SHP77 treated with DMSO at 0.1 percent for 48 hours (cell line): ENCODE data around the gene POPDC3.
"Not testable (repeated sequence)": the region's sequence is repeated elsewhere in the genome, so short reads cannot be mapped to it uniquely, and the experiment has no call there.

ENCODE experiments used
- DNase-seq: peaks from one replicate; lab custom pipeline; 2025; lab: John Stamatoyannopoulos, UW

POPDC3 gene

GRCh38 chr6:105194591-105194990, 14.8 kb upstream of the POPDC3 start:
- no peak for DNase-seq

DNA sequence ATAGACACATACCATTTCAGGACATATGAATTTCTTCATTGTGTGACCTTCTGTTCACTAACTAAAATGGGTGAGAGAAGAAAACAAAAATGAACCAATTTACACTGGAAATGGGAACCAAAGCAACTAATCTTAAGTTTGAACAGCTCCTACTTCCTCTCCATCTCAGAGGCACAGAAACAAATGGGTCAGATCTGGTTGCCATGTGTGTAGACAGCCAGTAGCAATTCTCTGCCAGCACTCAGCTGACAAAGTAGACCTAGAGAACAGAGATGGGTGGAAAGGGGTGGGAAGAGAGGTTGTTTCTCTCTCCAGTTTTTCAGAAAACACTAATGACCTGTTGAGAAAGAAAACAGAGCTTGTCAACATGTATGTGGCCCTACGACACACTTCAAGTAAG, 14.3 kb upstream of the POPDC3 start:
- no peak for DNase-seq

DNA sequence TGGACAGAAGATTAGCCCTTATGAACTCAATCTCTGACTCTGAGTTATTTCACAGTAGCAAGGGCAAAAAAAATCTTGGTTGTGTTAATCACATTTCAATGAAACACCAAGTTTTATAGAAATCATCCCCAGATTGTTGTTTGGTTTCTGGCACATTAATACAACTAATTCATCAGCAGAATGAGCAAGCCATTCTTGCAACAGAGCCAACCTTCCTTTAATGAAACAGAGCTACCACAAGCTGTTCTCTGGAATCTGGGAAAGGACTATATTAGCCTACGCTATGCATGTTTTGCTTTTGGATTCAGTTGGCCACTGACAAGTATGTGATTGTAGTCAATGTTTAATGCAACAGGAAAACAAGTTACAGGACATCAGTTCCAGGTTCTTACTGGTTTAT, 13.8 kb upstream of the POPDC3 start:
- no peak for DNase-seq

DNA sequence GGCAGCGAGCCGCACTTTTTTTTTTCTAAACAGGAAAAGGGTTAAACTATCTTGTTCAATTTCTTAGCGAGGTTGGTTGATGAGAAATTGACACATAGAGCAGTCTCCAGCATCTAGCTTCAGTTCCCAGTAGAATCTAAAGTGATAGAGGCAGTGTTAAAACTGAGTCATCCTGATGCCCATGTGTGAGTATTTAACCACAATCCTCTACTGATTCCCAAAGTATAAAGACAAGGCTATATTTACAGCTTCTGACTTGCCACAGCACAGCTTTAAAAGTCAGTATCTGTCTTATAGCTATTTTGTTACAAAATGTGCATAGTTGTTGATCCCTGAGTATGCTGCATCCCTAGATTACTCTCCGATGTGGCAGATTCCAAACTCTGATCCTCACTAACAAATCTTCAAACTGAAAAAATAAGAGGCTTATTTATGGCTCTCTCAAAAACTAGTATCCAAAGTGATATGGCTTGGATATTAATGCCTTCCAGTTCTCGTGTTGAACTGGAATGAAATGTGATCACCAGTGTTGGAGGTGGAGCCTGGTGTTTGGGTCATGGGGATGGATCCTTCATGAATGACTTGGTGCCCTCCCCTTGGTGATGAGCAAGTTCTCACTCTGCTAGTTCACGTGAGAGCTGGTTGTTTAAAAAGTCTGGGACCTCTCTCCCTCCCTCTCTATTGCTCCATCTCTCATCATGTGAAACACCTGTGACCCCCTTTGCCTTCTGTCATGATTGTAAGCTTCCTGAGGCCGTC, 13.1 kb upstream of the POPDC3 start:
- DNase-seq = no peak

- DNase-seq = no peak
Observed at GRCh38 chr6:105191351-105191750, 11.5 kb upstream of the POPDC3 start.

DNA sequence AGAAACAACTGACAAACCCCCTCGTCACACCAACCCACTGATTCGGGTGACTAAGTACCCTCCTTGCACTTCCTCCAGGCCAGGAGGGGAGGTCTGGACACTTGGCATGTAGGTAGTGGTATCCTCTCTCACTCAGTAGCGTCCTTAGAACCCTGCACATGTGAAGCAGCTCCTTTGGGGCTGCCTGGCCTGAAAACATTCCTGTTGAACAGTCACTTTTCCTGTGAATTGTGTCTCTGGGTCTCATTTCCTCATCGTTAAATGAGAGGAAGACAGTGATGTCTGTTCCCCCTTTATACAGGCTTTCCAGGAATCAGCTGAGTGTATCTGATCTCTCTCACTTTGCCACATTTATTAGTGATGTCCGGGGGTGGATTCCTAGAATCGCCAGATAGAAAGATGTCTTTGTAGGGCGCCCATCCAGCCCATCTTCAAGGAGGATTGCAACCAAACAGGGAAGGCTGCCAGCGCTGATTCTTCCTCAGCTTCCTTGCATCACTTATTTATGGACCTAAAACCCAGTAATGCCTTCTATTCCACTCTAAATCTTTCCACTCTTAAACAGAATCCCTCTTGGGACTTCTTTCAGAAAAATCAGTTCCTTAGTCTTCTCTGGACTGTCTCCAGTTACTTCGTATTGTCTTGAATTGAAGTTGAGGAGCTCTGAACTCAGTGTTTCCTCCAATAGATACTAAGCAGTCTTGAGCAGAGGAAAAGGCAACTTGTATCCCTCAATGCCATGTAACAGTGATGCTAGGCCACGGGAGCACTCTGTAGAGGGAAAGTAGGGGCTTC, 9.4 kb upstream of the POPDC3 start:
- DNase-seq = no peak

DNA sequence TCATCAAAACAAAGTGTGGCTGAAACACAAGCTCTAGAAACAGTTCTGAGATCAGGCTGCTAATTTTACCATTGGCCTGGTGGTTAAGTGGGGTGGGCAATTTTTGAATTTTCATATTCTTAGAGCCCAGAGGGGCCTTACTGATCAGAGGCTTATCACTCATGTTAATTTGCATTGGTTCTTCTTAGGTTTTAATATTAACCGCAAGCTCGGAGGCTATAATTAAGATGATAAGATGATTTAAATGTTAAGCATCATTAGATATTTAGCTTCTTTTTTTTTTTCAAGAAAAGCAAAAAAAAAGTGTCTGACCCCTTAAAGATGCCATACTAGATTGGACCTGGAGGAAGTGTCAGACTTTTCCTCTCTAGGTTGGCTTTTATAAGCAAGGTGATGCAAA, 8.4 kb upstream of the POPDC3 start:
- no peak for DNase-seq

- no peak for DNase-seq
Observed at GRCh38 chr6:105186576-105186975, 6.8 kb upstream of the POPDC3 start.

DNA sequence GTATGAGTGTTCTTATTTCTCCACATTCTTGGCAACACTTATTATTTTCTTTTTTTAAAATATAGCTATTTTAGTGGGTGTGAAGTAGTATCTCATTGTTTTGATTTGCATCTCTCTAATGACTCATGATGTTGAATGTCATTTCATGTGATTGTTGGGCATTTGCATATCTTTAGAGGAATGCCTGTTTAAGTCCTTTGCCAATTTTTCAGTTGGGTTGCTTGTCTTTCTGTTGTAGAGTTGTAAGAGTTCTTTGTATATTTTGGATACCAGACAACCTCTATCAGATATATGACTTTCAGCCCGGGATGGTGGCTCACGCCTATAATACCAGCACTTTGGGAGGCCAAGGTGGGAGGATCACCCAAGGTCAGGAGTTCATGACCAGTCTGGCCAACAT, 5.1 kb upstream of the POPDC3 start:
- no peak for DNase-seq

GRCh38 chr6:105181981-105182515, 2.2 kb upstream of the POPDC3 start:
- DNase-seq = no peak

- DNase-seq = no peak
Observed at GRCh38 chr6:105178636-105179035, 1.2 kb downstream of the POPDC3 start.

DNA sequence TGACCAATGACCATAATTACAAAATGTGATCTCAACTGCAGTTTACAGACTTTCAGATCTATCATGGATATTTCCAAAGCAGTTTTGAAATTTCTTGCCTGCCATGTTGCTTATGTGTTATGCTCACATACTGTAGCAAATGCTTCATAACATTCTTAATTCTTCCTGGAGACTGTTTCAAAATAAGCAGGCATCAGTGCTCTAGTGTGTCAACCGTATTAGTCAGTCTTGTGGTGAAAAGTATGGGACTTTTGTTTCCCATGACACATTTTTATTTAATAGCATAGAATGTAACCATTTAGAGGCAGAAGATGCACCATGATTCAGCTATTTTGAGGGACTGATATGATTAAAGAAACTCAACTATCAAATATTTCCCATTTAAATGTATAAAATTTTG, 1.7 kb downstream of the POPDC3 start:
- no peak for DNase-seq

DNA sequence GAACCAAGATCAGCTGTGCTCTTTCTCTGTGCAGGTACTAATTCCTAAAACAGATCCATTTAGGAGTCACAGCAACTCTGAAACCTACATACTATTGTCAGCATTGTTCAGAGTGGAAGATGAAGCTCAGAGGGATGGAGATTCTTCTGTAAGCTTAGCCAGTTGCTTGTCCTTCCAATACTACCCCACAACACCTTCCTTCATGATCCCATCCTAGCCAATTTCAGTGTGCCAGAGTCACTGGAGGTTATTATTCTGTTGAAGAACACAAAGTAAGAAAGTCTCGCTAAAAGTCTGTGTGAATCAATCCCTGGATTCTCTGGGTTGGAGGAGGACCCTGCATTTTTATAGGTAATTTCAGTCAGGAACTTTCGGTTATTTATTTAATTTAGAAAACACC, 2.3 kb downstream of the POPDC3 start:
- DNase-seq = no peak

DNA sequence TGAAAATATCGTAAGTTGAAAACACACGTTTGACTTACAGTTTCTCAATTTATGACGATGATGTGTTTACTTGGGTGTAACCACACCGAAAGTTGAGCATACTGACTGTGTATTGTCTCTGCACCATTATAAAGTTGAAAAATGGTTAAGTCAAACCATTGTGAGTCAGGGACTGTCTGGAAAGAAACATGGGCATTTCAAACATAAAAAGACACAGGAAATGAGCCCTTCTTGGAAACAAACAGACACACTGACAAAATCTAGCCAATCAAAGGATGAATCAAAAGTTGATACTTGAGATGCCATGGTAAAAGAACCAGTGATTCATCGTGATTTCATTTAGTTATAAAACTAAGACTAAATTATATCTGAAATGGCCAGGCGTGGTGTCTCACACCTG, 5.3 kb downstream of the POPDC3 start:
- DNase-seq = no peak

DNA sequence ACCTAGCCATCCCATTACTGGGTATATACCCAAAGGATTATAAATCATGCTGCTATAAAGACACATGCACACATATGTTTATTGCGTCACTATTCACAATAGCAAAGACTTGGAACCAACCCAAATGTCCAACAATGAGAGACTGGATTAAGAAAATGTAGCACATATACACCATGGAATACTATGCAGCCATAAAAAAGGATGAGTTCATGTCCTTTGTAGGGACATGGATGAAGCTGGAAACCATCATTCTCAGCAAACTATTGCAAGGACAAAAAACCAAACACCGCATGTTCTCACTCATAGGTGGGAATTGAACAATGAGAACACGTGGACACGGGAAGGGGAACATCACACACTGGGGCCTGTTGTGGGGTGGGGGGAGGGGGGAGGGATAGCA, 7.3 kb downstream of the POPDC3 start:
- not testable (repeated sequence) for DNase-seq

- no peak for DNase-seq
Observed at GRCh38 chr6:105170059-105170458, 9.8 kb downstream of the POPDC3 start.

DNA sequence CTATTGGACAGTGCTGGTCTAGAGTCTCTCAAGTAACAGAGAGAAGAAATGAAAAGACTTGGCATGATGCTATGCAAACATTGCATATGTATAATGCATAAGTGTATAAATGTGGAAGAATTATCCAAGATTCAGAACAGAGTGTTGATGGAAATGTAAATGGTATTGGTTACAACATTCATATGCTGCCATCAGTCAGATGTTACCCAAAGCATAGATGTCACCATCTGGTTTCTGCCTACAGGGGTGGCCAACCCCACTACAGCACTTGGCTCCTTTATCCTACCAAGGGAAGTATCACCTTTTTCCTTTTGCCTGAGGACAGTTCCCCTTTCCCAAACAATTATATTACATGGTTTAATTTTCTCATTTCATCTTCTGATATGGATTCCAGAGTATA, 11.9 kb downstream of the POPDC3 start:
- DNase-seq = no peak

DNA sequence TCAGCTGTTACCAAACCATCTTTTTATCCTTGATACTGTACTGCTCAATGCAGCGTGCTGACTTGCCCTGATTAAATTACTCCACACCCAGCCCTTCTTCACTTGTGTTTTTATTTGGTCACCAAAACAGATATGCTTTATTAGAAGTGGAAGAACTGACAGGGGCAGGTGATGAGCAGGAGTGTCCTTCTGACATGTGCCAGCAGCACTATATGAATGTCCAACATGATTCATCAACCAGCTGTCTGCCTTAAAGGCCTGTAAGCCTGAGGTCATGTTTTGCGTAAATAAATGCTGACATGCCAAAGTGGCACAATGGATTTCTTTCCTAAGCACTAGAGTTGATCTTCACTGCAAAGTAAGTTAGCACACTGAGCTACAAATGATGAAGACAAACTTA, 15.4 kb downstream of the POPDC3 start:
- DNase-seq = peak; percentile 25

DNA sequence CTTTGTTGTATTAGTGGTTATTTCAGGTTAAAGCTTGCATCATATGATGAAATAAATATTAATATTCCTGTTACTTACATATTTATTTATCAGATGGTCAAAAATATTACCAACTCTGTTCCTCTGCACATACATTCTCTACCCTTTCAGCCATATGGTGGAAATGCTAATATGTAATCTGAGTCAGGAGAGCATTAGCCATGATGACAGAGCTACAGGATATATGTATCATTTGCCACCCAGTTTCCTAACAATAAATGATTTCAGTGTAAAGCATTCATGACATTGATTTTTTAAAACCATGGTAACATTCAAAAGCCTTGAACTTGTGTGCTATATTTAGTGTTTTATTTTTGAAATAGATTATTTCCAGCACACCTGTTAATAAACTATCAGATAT, 16.6 kb downstream of the POPDC3 start:
- no peak for DNase-seq

DNA sequence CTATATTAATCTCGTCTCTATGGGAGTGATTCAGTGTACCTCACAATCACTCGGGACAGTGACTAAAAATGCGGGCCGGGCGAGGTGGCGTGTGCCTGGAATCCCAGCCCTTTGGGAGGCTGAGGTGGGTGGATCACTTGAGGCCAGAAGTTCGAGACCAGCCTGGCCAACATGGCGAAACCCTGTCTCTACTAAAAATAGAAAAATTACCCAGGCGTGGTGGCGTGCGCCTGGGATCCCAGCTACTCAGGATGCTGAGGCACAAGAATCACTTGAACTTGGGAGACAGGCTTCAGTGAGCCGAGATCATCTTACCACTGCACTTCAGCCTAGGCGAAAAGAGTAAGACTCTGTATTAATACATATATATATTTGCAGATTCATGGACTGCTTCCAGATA, 17.4 kb downstream of the POPDC3 start:
- DNase-seq = no peak

DNA sequence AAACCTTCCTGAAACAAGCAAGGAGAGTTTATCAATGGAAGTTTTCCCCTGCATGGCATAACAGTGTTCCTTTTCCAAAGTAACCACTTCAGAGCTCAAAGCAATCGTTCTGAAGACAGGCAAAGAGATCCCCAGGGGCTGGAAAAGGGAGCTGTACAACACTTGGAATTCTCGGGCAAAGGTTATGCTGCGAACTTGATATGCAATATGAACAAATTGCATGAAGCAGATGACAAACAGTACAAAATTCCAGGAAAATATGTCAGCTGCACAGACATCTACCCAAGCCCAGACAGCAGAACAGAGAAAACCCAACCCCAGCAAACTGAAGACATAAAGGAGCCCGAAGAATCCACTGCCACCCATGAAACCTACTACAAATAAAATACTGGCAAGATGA, 18.4 kb downstream of the POPDC3 start:
- DNase-seq = no peak

GRCh38 chr6:105153676-105154075, 26.1 kb downstream of the POPDC3 start:
- DNase-seq = no peak

DNA sequence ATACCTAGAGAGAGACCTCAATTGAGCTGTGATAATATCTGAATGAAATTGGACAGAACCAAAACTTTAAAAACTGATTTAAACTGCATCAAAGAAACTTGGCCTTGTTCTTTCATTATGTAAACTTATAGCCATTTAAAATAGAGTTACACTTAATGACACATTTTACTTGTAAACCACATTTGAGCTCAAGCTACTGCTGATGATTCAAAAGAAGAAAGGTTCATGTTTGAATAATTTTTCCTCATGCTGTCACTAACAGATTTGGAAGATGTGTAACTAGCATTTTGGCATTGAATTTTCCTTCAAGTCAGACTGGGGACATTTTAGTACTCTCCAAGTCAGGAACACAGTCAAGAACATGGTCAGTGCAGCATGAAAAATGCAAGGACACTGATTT, 26.9 kb downstream of the POPDC3 start:
- DNase-seq = no peak
